Lower lobe of right lung (tissue), 2 donors: Measurements from ENCODE around the gene UGT1A1. TPM values are rescaled to one million over a fixed set of nuclear protein-coding genes. Genes with fewer than 3 reads are reported as not detected.
A peak's percentile ranks its signal among the peaks of the same experiment; 100 is the strongest.

ENCODE experiments used
- ATAC-seq, 2 donors: fragments of 200-7000 bp; cut with Tn5 transposase; one replicate each; pipeline ENCODE4 v1.9.1; 2020 to 2022; ENCODE audit warnings: mild to moderate bottlenecking in 2 of 2, moderate library complexity in 2 of 2
- DNase-seq: peaks from one replicate; pipeline ENCODE4 v3.0.0-alpha.2; 2020
- H3K27ac ChIP-seq: fragments of 200-600 bp; one replicate; pipeline ENCODE4 v1.8.0; 2022
- H3K27me3 ChIP-seq: fragments of 200-600 bp; one replicate; pipeline ENCODE4 v1.8.0; 2022; ENCODE audit warnings: low read depth
- H3K36me3 ChIP-seq: fragments of 200-600 bp; one replicate; pipeline ENCODE4 v1.8.0; 2022; ENCODE audit warnings: mild to moderate bottlenecking
- H3K4me1 ChIP-seq: fragments of 200-600 bp; one replicate; pipeline ENCODE4 v1.8.0; 2022
- H3K4me3 ChIP-seq: fragments of 200-600 bp; one replicate; pipeline ENCODE4 v1.8.0; 2022; ENCODE audit warnings: mild to moderate bottlenecking
- H3K9me3 ChIP-seq: fragments of 200-600 bp; one replicate; pipeline ENCODE4 v1.8.0; 2022
- CTCF ChIP-seq: fragments of 200-600 bp; IDR thresholded peaks from one replicate; pipeline ENCODE4 v1.8.0; 2022; ENCODE audit warnings: antibody characterized with exemption, mild to moderate bottlenecking
- intact Hi-C: fragments of 100-400 bp; cut with DNase I; formaldehyde crosslinking; loops from one replicate; pipeline ENCODE4 v1.11.0; 2022
- total RNA-seq: library from RNA; stranded (reverse); fragmentation: NEBNext Ultra II Directional; extraction: Animal tissue kit (Norgen Biotek cat#: 25700); gene quantifications from one replicate; pipeline ENCODE4 v1.2.1, GENCODE V29; 2021
- donor health status: DM: no; HTN: yes; CAD: no; lungs with severe emphysema.

UGT1A1 gene
- total RNA-seq, 1 donor from 2014 or later, result 0.24 TPM

GRCh38 chr2:233754872-233755611, 5.0 kb upstream of the UGT1A1 start:
- H3K36me3 ChIP-seq, result no peaks in the 10 kb centered on the region
- no peak for ATAC-seq
- no peaks in the 10 kb centered on the region for H3K4me1 ChIP-seq
- intact Hi-C loops, result no loop called here
- H3K27ac ChIP-seq, result no peak overlapping the region
- H3K9me3 ChIP-seq, result peaks cover 8% of the 10 kb centered on the region
- TF ChIP-seq CTCF, result no peak
- H3K27me3 ChIP-seq, result no peaks in the 10 kb centered on the region
- no peak for DNase-seq
- H3K4me3 ChIP-seq, result no peak overlapping the region

GRCh38 chr2:233756429-233757081, 3.5 kb upstream of the UGT1A1 start:
- ATAC-seq, result peak in 1 of 2 donors; percentile 36
- intact Hi-C loops, result no loop called here
- H3K4me1 ChIP-seq, result no peaks in the 10 kb centered on the region
- TF ChIP-seq CTCF, result no peak
- no peak for DNase-seq
- H3K27ac ChIP-seq, result no peak overlapping the region
- no peaks in the 10 kb centered on the region for H3K27me3 ChIP-seq
- no peak overlapping the region for H3K4me3 ChIP-seq
- no peaks in the 10 kb centered on the region for H3K36me3 ChIP-seq
- H3K9me3 ChIP-seq, result no peaks in the 10 kb centered on the region

GRCh38 chr2:233758141-233758540, 1.9 kb upstream of the UGT1A1 start:
- ATAC-seq, result no peak
- no peak overlapping the region for H3K27ac ChIP-seq
- no peak for TF ChIP-seq CTCF
- intact Hi-C loops, result no loop called here
- H3K9me3 ChIP-seq, result no peaks in the 10 kb centered on the region
- peaks cover 2% of the 10 kb centered on the region for H3K27me3 ChIP-seq
- no peaks in the 10 kb centered on the region for H3K4me1 ChIP-seq
- H3K36me3 ChIP-seq, result no peaks in the 10 kb centered on the region
- H3K4me3 ChIP-seq, result no peak overlapping the region
- DNase-seq, result no peak

GRCh38 chr2:233758849-233759248, 1.2 kb upstream of the UGT1A1 start:
- H3K36me3 ChIP-seq, result no peaks in the 10 kb centered on the region
- no peak for DNase-seq
- H3K9me3 ChIP-seq, result no peaks in the 10 kb centered on the region
- no peak for ATAC-seq
- H3K4me1 ChIP-seq, result no peaks in the 10 kb centered on the region
- TF ChIP-seq CTCF, result no peak
- H3K27me3 ChIP-seq, result peaks cover 5% of the 10 kb centered on the region
- H3K27ac ChIP-seq, result no peak overlapping the region
- intact Hi-C loops, result no loop called here
- H3K4me3 ChIP-seq, result no peak overlapping the region

- H3K27ac ChIP-seq, result no peak overlapping the region
Observed at GRCh38 chr2:233761040-233761769, 1.1 kb downstream of the UGT1A1 start.

More at GRCh38 chr2:233761040-233761769, 1.1 kb downstream of the UGT1A1 start:
- Histone ChIP-seq H3K4me3 (no peak overlapping the region), H3K27me3 (peaks cover 5% of the 10 kb centered on the region), H3K4me1 (no peaks in the 10 kb centered on the region), H3K36me3 (no peaks in the 10 kb centered on the region), H3K9me3 (no peaks in the 10 kb centered on the region)
- DNase-seq (no peak), ATAC-seq (no peak)
- intact Hi-C loops, result no loop called here
- no peak for TF ChIP-seq CTCF
